Measurements from ENCODE around the gene RIOK3. TPM values are rescaled to one million over a fixed set of nuclear protein-coding genes. Genes with fewer than 3 reads are reported as not detected.
A peak's percentile ranks its signal among the peaks of the same experiment; 100 is the strongest.

The RIOK3 gene
- total RNA-seq, 1 donor from 2014 or later = 54.7 TPM

- no peak for TF ChIP-seq CTCF (IDR thresholded peaks at IDR 0.05)
- H3K36me3 Mint-ChIP-seq (ENCODE audit: unreplicated experiment) = no peaks in the 10 kb centered on the region
Observed at GRCh38 chr18:23450022-23450421, 3.1 kb upstream of the RIOK3 start.

GRCh38 chr18:23451011-23451410 is 2.1 kb upstream of the RIOK3 start:
- H3K27ac Mint-ChIP-seq (ENCODE audit: unreplicated experiment) = no peak overlapping the region
- no peak for DNase-seq (ENCODE audit: extremely low spot score, unreplicated experiment)
- no peaks in the 10 kb centered on the region for H3K36me3 Mint-ChIP-seq (ENCODE audit: unreplicated experiment)
- no peak overlapping the region for H3K4me3 Mint-ChIP-seq (ENCODE audit: unreplicated experiment)
- TF ChIP-seq CTCF (IDR thresholded peaks at IDR 0.05) = no peak
- H3K27me3 Mint-ChIP-seq (ENCODE audit: unreplicated experiment) = peaks cover 9% of the 10 kb centered on the region
- no peaks in the 10 kb centered on the region for H3K9me3 Mint-ChIP-seq (ENCODE audit: unreplicated experiment)
- peaks cover 27% of the 10 kb centered on the region for H3K4me1 Mint-ChIP-seq (ENCODE audit: unreplicated experiment)

More at GRCh38 chr18:23450022-23450421, 3.1 kb upstream of the RIOK3 start:
- no peak for DNase-seq (ENCODE audit: extremely low spot score, unreplicated experiment)
- no peaks in the 10 kb centered on the region for H3K9me3 Mint-ChIP-seq (ENCODE audit: unreplicated experiment)
- H3K27ac Mint-ChIP-seq (ENCODE audit: unreplicated experiment) = no peak overlapping the region
- H3K4me1 Mint-ChIP-seq (ENCODE audit: unreplicated experiment) = peaks cover 21% of the 10 kb centered on the region
- peaks cover 9% of the 10 kb centered on the region for H3K27me3 Mint-ChIP-seq (ENCODE audit: unreplicated experiment)
- no peak overlapping the region for H3K4me3 Mint-ChIP-seq (ENCODE audit: unreplicated experiment)

GRCh38 chr18:23451491-23451890 is 1.6 kb upstream of the RIOK3 start:
- H3K4me3 Mint-ChIP-seq (ENCODE audit: unreplicated experiment) = no peak overlapping the region

GRCh38 chr18:23452347-23452727 is 750 bp upstream of the RIOK3 start:
- Mint-ChIP-seq H3K27ac (ENCODE audit: unreplicated experiment) (peak overlapping the region; percentile 95), H3K36me3 (ENCODE audit: unreplicated experiment) (peaks cover 5% of the 10 kb centered on the region), H3K27me3 (ENCODE audit: unreplicated experiment) (peaks cover 6% of the 10 kb centered on the region), H3K9me3 (ENCODE audit: unreplicated experiment) (no peaks in the 10 kb centered on the region), H3K4me1 (ENCODE audit: unreplicated experiment) (peaks cover 37% of the 10 kb centered on the region), H3K4me3 (ENCODE audit: unreplicated experiment) (peak overlapping the region; percentile 100)
- no peak for TF ChIP-seq CTCF (IDR thresholded peaks at IDR 0.05)
- DNase-seq (ENCODE audit: extremely low spot score, unreplicated experiment) = no peak

More at GRCh38 chr18:23451491-23451890, 1.6 kb upstream of the RIOK3 start:
- Mint-ChIP-seq H3K9me3 (ENCODE audit: unreplicated experiment) (no peaks in the 10 kb centered on the region), H3K36me3 (ENCODE audit: unreplicated experiment) (no peaks in the 10 kb centered on the region), H3K4me1 (ENCODE audit: unreplicated experiment) (peaks cover 30% of the 10 kb centered on the region), H3K27me3 (ENCODE audit: unreplicated experiment) (peaks cover 9% of the 10 kb centered on the region), H3K27ac (ENCODE audit: unreplicated experiment) (no peak overlapping the region)
- no peak for TF ChIP-seq CTCF (IDR thresholded peaks at IDR 0.05)
- no peak for DNase-seq (ENCODE audit: extremely low spot score, unreplicated experiment)

- peak overlapping the region; percentile 95 for H3K27ac Mint-ChIP-seq (ENCODE audit: unreplicated experiment)
- DNase-seq (ENCODE audit: extremely low spot score, unreplicated experiment) = no peak
Observed at GRCh38 chr18:23453680-23454058, 582 bp downstream of the RIOK3 start.

More at GRCh38 chr18:23453680-23454058, 582 bp downstream of the RIOK3 start:
- peak overlapping the region; percentile 100 for H3K4me3 Mint-ChIP-seq (ENCODE audit: unreplicated experiment)
- H3K27me3 Mint-ChIP-seq (ENCODE audit: unreplicated experiment) = no peaks in the 10 kb centered on the region
- peaks cover 5% of the 10 kb centered on the region for H3K36me3 Mint-ChIP-seq (ENCODE audit: unreplicated experiment)
- peaks cover 48% of the 10 kb centered on the region for H3K4me1 Mint-ChIP-seq (ENCODE audit: unreplicated experiment)
- H3K9me3 Mint-ChIP-seq (ENCODE audit: unreplicated experiment) = no peaks in the 10 kb centered on the region
- no peak for TF ChIP-seq CTCF (IDR thresholded peaks at IDR 0.05)

Measured in osteocyte (in vitro differentiated cells).